GM06990 (cell line): ENCODE results near the gene UTS2R.
"Not testable (repeated sequence)": the region's sequence is repeated elsewhere in the genome, so short reads cannot be mapped to it uniquely, and the experiment has no call there.

ENCODE experiments used
- DNase-seq: peaks from one replicate; pipeline ENCODE4 v3.0.0-alpha.2; 2011; ENCODE audit not compliant: insufficient read length; ENCODE audit errors: extremely low read depth
- H3K27me3 ChIP-seq: replicated peaks from 2 replicates; pipeline ENCODE4 v1.6.0; 2011; ENCODE audit warnings: low read length; ENCODE audit not compliant: control insufficient read depth, insufficient read depth
- H3K36me3 ChIP-seq: 2 replicates; pipeline ENCODE4 v1.5.1; 2011; ENCODE audit warnings: low read length; ENCODE audit not compliant: control insufficient read depth, insufficient read depth
- H3K4me3 ChIP-seq: replicated peaks from 2 replicates; pipeline ENCODE4 v1.5.1; 2011; ENCODE audit warnings: low read depth, mild to moderate bottlenecking, control low read depth, low read length
- TF ChIP-seq, protein P1 (sequence below): IDR thresholded peaks from 2 replicates; pipeline ENCODE4 v1.5.1; 2011; ENCODE audit warnings: low read length, control low read depth, mild to moderate bottlenecking, inconsistent platforms; ENCODE audit not compliant: insufficient read depth, poor library complexity, severe bottlenecking

The UTS2R gene

DNA sequence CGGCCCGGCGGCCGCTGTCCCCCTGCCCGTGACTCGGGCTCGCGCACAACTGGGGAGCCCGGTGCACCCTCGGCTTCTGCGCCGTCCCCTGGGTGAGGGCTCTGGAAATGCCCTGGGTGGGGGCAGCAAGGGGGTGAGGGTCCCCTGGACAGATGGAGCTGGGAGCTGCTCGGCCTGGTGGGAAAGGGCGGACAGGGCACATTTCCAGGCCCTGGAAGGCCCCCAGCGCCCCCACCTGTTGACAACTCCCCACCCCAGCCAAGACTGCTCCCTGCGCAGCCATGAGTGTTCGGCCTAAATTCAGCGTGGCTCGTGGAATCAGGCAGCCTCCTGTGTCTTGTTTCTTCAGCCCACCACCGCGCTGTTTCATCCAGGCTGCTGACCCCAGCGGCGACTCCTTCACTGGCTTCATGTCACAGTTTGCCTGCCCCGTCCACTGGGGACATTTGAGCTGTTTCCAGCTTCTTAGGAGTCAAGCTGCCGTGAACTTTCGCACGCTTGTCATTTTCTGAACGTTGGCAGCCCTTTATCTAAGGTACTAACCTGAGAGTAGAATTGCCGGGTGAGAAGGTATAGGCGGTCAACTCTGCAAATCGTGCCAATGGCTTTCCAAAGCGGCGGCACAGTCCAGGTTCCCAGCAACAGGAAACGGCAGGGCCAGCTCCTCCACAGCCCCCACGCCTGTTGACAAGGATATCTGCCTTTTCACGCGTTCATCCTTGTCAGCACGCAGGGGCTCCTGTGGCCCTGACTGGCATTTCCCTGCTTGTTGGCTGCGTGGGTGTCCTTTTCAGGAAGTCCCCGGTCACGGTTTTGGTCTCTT, 895 bp downstream of the UTS2R start:
- Histone ChIP-seq H3K4me3 (no peak overlapping the region), H3K36me3 (no peaks in the 10 kb centered on the region), H3K27me3 (no peaks in the 10 kb centered on the region; the same call in none of the 2 replicates)
- DNase-seq = no peak
- TF ChIP-seq, protein P1, sequence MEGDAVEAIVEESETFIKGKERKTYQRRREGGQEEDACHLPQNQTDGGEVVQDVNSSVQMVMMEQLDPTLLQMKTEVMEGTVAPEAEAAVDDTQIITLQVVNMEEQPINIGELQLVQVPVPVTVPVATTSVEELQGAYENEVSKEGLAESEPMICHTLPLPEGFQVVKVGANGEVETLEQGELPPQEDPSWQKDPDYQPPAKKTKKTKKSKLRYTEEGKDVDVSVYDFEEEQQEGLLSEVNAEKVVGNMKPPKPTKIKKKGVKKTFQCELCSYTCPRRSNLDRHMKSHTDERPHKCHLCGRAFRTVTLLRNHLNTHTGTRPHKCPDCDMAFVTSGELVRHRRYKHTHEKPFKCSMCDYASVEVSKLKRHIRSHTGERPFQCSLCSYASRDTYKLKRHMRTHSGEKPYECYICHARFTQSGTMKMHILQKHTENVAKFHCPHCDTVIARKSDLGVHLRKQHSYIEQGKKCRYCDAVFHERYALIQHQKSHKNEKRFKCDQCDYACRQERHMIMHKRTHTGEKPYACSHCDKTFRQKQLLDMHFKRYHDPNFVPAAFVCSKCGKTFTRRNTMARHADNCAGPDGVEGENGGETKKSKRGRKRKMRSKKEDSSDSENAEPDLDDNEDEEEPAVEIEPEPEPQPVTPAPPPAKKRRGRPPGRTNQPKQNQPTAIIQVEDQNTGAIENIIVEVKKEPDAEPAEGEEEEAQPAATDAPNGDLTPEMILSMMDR = no peak

DNA sequence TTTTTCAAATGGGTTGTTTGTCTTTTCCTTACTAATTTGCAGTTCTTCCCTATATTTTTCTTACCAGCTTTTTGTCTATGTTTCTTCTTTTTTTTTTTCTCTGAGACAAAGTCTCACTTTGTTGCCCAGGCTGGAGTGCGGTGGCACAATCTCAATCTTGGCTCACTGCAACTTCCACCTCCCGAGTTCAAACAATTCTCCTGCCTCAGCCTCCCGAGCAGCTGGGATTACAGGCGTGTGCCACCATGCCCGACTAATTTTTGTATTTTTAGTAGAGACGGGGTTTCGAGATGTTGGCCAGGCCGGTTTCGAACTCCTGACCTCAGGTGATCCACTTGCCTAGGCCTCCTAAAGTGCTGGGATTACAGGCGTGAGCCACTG, 1.5 kb downstream of the UTS2R start:
- not testable (repeated sequence) for H3K36me3 ChIP-seq, H3K27me3 ChIP-seq, DNase-seq, H3K4me3 ChIP-seq

DNA sequence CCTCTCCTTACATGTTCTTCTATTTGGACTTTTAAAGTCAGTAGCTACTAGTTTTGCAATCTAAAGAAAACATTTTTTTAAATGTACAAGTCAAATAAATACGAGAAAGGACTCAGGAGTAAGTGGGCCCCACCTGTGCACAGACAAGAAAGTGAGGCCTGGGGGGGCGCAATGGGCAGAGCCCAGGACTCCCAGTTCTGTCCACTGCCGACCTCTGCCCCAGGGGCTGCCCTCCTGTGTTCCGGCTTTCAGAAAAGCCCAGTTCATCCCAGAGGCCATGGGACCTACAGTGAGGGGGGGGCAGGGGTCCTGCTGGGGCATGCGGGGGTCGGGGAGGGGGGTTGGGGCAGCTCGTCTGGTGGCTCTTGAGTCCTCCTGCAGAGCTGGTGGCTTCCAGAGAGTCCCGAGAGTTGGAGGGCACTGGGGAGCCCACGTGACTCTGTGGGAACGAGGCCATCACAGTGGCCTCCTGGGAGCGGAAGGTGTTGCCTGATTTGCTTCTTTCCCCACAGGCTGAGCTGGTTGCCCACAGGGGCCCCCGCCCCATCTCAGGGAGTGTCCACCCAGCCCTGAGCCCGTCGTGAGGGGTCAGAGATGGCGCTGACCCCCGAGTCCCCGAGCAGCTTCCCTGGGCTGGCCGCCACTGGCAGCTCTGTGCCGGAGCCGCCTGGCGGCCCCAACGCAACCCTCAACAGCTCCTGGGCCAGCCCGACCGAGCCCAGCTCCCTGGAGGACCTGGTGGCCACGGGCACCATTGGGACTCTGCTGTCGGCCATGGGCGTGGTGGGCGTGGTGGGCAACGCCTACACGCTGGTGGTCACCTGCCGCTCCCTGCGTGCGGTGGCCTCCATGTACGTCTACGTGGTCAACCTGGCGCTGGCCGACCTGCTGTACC, 2.4 kb downstream of the UTS2R start:
- DNase-seq = no peak
- no peaks in the 10 kb centered on the region for H3K36me3 ChIP-seq
- no peak overlapping the region for H3K4me3 ChIP-seq
- no peaks in the 10 kb centered on the region; the same call in none of the 2 replicates for H3K27me3 ChIP-seq
- TF ChIP-seq, protein P1 = no peak

DNA sequence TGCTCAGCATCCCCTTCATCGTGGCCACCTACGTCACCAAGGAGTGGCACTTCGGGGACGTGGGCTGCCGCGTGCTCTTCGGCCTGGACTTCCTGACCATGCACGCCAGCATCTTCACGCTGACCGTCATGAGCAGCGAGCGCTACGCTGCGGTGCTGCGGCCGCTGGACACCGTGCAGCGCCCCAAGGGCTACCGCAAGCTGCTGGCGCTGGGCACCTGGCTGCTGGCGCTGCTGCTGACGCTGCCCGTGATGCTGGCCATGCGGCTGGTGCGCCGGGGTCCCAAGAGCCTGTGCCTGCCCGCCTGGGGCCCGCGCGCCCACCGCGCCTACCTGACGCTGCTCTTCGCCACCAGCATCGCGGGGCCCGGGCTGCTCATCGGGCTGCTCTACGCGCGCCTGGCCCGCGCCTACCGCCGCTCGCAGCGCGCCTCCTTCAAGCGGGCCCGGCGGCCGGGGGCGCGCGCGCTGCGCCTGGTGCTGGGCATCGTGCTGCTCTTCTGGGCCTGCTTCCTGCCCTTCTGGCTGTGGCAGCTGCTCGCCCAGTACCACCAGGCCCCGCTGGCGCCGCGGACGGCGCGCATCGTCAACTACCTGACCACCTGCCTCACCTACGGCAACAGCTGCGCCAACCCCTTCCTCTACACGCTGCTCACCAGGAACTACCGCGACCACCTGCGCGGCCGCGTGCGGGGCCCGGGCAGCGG, 3.2 kb downstream of the UTS2R start:
- H3K27me3 ChIP-seq = no peaks in the 10 kb centered on the region; the same call in none of the 2 replicates
- TF ChIP-seq, protein P1 = no peak
- H3K36me3 ChIP-seq = no peaks in the 10 kb centered on the region
- DNase-seq = no peak
- no peak overlapping the region for H3K4me3 ChIP-seq

DNA sequence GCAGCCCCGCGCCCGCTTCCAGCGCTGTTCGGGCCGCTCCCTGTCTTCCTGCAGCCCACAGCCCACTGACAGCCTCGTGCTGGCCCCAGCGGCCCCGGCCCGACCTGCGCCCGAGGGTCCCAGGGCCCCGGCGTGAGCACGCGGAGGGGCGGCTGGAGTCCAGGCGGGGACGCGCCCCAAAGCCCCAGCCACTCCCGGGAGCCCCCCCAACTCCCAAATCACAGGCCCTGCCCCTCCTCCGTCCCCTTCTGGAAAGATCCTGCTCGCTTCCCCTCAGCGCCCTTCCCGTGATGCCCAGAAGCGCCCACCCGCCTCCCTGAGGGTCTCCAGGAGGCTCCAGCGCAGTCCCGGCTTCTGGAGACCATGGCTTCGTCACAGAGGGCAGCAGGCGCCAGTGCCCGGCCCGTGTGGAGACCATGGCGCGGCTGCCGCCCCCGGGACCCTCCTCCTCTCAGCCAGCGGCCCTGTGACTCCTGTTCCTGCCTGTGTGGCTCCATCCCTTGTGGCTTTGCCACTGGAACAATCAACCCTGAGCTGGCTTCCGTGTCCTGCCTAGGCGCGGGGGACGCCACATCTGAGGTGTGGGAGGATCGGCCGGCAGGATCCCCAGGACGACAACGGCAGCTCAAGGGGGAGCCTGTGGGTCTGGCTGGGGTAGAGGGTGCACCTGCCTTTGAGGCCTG, 3.9 kb downstream of the UTS2R start:
- H3K27me3 ChIP-seq = no peaks in the 10 kb centered on the region; the same call in none of the 2 replicates
- TF ChIP-seq, protein P1 = no peak
- no peak for DNase-seq
- no peak overlapping the region for H3K4me3 ChIP-seq
- H3K36me3 ChIP-seq = no peaks in the 10 kb centered on the region
